Fibroblast of upper back skin (primary cell): ENCODE measurements around the gene TEAD1.
A peak's percentile ranks its signal among the peaks of the same experiment; 100 is the strongest.

Experiments used
- DNase-seq: peaks from one replicate; pipeline ENCODE4 v3.0.0-alpha.2; 2013

The TEAD1 gene

DNA sequence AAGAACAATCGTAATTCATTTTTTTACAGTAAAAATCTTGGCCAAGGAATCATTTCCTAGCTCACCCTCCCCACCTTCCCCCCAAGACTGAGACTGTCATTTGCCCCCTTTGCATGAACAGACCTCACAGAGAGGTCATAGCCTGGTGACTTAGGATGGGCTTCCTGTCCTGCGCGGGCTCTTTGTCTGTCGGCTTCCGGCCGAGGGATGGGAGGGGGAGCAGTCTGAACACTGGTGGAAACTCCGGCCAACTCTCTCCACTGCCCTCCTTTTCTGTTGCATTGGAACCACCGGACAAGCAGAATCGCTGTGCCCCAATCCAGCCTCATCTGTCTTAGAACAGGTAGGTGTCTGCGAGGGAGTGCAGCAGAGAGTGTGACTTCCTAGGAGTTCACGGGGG is 41.7 kb downstream of the TEAD1 start:
- no peak for DNase-seq

DNA sequence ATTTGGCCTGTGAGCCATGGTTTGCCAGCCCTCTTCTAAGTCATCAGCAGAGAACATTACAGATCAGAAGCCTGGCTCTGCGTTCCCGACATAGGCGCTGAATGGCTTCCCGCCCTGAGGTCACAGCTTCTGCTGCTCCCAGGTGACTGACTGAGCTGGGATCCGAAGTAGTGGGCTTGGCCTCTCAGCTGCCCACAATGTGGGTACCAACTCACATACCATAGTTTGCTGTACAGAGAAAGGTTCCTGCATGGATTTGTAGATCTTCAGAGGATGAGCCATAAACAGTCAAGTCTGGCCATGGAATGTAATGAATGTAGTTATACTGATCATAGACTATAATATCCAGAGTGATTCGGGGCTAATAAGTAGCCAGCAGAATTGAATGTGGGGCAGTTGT is 42.6 kb downstream of the TEAD1 start:
- no peak for DNase-seq

DNA sequence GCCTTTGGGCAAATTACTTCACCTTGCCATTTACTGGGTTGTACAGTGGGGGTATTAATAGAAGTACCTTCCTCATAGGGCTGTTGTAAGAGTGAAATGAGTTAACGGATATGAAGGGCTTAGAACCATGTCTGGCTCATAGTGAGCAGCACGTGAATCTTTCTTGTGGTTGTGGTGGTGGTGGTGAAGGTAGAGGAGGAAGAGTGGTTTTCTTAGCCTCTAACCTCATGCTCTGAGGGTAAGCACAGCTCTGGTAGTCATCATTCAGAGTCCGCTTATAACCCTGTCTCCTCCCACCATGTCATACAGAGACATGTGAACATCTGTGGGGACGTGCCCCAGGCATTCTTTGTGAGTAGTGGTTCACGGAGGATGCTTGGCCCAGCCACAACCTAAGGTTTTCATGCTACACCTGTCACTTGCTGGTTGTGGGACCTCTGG is 43.6 kb downstream of the TEAD1 start:
- DNase-seq: no peak

DNA sequence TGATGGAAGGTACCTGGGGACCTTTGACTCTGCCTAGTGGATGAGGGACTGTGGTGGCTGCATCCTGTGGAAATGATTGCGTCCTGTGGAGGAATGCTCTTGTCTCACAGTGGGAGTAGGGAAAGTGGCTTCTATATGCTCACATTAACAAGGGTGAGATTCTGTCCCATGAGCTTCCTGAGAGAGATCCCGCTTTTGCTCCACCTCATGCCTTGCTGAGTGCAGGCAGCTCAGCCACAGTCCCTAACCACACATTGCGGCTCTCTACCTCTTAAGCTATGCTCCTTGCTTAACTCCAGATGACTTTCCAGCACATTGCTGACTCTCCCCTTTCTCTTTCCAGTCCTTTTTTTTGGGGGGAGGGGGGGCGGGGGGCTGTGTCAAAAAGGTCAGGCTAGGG is 45.0 kb downstream of the TEAD1 start:
- DNase-seq: peak; percentile 51

DNA sequence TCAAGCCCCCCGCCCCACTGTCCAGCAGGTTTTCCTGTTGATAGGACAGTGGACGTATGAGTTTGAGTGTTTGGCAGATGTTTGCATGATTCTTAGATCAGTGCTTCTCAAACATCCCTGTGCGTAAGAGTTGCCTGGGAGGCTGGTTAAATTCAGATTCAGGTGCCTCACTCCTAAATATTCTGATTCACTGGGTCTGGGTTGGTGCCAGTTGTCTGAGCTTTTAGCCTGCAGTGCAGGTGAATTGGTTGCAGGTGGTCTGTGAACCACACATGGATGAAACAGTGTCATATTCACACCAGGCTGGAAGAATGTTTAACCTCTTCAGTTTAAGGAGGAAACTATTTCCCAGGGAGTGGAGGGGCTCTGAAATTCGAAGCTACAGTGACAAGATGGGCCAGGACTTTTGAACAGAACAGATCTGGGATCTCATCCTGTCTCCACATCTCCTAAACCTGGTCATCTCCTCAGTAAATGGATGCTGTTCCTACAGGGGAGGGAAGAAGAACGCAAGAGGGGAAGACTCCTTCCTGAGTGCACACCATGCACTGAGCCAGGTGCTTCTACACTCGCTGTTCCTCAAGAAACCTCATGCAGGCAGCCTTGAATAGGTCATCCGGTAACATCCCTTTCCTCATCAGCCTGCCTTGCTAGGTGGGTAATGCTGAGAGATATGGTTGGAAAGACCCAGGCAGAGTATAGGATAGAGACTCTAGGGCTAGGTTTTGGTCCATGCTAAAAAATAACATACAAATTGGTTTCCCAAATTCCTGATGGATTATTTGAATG is 47.8 kb downstream of the TEAD1 start:
- no peak for DNase-seq

DNA sequence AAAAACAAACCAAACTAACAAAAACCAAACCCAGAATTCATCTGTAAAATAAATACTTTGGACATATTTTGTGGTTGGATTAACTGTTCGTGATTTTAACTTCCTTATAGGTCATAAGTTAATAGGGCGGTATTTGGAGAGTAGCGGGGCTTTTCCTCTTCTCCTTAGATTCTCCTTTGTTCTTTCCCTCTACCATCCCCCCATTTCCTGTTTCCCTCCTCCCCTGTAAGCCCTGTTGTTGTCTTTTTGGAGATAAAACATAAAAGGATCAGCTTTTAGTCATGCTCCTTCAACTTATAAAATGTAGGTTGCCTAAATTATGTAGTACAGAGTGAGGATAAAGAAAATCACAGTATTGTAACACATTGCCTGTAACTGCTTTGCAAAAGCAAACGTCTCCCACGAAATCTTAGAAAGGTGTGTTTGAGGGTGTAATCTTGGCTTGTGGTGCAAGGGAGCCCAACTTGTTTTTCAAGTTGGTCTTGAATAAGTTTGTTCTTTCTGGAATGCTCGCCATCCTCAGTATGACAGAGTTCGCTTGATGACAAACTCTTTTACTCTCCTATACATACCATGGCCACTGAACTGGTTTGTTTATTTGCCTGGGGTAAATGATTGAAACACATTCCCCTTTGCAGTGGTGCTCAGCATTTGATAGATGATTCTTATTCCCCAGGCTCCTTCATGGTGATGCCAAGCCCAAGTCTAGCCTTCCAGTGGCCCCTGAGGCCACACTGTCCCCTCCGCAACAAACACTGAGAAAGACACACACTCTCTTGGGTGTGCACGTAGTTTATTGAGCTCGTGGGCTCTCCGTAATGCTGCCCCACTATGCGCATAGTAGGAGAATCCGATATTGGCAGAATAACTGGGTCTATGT is 49.4 kb downstream of the TEAD1 start:
- no peak for DNase-seq

DNA sequence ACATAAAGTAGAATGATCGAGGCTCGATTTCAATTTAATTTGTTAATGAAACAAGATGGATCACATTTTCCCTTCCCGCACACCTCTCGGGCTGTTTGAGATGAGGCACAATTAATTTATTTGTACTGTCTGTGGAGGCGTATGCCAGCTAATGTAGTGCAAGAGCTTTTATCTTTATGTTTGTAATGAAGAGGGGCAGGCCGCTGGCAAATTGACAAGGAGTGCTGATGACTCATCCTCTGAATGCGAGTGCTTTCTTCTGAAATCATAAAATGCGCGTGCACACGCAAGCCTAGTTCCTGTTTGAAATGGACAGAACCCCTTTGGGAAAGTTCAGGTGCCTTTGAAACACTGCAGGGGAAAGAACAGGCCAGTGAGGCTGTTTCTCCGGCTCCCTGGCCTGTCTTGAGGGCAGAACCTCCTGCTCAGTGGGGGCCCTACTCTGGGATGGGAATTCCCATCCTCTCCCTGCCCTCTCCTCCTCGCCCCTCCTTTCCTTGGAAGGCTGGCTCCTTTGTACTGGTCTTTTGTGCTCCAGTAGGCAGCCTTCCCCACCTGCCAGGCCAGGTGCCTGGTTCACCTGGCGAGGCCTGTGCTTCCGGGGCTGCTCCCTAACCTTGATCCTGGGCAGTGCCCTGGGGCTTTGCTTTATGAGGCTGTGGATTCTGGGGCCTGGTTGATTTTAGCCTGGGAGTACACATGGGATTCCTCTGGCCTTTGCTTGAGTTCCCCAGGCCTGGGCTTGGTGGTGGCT is 50.3 kb downstream of the TEAD1 start:
- DNase-seq: peak; percentile 86

DNA sequence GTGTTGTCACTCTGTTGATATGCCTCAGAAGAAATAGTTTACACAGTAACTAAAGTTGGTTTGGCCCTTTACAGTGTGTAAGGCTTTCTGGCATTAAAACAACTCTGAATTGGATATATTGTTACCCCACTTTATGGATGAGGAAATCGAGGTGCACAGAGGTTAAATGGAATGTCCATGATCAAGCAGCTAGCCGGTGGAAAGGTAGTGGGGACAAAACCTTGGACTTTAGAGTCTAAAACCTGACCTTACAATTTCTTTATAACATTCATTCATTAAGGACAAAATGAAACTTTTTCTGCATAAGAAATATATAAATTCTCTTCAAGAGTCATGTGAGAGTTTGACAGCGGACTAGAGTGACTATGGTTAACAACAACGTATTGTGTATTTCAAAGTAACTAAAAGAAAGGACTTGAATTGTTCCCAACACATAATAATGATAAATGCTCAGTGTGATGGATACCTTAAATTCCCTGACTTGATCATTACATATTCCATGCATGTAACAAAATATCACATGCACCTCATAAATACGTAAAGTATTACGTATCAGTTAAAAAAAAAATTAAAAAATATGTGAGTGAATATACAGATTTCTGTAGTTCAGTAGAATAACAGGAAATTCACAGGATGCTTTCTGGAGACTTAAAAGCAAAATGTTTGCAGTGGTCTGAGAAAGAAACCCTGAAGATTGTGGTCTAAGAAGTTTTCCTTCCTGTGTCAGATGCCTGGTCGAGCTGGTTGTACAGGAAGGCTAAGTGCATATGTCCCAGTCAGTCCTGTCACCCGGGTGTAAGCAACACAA is 51.0 kb downstream of the TEAD1 start:
- no peak for DNase-seq

DNA sequence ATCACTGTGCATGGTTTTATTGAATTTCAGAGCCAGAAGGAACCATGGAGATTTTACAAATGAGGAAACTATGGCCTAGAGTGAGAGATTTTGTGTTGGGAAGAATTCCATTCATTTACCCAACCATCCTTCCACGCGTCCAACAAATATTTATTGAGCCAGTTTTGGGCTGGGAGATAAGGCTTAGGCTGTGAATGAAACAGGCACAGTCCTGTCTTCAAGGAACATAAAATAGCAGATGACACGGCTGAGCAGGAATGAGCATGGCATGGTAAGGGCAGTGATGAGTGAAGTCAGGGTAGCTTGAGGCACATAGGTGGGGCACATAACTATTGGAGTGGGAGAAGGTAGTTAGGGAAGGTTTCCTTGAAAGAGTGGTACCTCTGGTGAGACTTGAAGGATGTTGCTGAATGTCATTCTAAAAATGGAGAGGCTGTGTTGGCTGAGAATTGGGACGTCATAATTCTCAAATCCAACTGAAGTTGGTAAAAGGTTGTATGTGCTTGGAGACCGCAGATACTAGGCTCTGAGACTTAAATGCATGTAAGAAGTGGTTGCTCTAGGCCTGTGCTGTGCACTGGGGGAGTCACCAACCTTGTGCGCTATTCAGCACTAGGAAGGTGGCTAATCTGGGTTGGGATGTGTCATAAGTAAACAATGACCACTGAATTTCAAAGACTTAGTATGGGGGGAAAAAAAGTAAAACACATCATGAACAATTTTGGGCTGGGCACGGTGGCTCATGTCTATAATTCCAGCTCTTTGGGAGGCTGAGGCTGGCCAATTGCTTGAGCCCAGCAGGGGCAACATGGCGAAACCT is 51.9 kb downstream of the TEAD1 start:
- DNase-seq: no peak

DNA sequence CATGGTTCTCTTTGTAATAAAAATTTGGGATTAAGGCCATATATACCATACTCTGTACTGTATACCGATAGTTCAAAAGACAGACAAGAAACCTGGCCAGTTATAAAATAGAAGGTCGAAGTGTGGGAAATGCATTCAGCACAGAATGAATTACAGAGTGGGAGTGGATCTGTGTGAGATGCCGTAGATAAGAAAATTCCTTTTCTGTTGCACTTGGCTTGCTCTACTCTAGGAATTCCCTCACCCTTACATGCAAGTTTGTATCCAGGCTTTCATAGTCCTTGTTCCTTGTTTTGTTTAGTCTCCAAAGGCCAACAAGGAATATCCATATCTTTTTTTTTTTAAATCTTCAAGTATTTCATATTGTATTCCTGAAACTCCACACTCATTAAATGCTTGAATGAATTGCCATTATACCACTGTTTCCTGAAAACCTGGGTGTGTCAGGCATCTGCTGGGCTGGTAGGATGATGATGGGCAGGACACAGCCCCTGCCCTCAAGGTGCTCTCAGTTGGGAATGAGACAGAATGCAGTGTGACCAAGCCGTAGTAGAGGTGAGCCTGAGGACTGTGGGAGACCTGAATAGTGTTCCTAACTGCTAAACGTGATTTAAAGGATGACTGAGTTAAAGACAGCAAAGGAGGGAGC is 53.5 kb downstream of the TEAD1 start:
- DNase-seq: peak; percentile 41

DNA sequence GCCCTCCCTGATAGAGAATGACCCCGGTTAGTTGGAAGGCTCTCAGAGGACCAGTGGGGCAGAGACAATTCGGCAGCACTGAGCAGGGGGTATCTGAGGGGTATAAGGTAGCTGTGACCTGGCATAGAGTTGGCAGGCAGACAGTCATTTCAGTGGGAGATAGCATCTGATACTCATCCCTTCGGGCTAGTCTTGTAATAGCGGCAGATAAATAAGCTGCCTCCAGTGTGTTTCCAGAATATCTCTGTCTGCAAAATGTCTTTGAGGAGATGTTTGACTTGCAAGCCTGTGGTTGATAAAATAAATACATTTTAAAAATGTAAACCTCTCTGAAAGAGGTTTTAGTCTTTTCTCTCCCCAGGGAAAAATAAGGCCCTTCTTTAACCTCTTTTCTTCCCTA is 54.2 kb downstream of the TEAD1 start:
- DNase-seq: no peak

DNA sequence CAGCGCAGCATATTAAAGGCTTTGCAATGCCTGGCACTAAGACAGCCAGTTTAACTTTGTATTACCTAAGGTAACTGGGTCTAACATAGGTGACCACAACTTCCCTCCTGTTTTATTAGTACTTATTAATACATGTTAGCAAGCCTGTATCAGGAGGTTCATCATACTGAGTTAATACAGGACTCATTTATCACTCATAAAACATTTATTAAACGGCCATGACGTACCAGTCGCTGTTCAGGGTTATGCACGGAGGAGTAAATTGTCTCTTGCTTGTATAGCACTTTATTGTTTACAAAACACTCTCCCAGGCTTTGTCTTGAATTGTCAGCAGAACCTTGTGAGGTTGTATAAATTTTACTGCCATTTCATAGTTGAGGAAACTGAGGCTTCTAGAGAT is 55.7 kb downstream of the TEAD1 start:
- DNase-seq: no peak

DNA sequence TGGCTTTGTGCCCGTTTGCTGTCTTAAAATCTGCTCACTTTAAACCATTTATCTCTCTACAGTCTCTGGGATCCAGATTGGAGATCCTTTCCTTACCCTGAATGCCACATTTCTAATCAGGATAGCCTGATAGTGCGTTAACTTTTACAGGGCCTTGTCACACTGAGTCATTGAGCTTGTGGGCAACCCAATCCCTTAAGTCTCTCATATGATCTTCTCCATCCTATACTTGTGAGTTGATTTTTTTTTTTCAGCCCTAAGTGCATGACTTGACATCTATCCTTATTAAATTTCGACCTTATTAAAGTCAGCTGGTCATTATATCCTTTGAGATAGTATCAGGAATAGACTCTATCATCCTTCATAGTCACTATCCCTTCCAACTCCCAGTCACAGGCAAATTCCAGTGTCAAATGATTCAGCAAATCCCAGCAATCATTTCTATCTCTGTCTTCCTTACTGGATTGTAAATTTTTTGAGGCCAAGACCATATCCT is 57.7 kb downstream of the TEAD1 start:
- DNase-seq: peak; percentile 28

DNA sequence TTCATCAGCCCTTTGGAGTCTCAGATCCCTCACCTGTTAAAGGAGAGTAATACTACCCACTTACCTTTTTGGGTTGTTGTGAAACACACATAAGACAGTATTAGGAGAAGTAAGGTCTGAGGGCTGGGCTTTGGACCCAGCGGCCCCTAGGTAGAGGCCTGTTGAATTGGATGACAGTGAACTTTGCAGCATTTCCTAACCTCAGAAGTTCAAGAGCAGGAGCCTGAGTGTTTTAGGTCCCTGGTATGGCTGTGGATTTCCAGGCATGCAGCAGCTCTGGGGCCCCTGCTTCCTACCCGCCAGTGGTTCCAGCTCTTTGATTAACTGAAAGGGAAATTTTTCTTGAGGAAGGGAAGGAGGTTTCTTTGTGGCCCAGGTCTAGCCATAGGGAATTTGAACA is 58.9 kb downstream of the TEAD1 start:
- DNase-seq: no peak

DNA sequence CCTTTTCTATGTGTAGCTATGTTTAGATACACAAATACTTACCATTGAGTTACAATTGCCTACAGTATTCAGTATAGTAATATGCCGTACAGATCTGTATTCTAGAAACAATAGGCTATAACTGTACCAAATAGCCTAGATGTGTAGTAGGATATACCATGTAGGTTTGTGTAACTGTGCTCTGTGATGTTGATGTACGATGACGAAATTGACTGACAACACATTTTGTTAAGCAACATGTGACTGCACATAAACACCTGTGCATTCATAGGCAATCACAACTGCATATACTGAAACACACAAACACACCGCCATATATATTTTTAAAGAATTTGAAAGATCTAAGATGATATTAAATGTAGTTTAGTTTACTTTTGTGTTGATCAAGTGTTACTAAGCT is 60.4 kb downstream of the TEAD1 start:
- DNase-seq: no peak

DNA sequence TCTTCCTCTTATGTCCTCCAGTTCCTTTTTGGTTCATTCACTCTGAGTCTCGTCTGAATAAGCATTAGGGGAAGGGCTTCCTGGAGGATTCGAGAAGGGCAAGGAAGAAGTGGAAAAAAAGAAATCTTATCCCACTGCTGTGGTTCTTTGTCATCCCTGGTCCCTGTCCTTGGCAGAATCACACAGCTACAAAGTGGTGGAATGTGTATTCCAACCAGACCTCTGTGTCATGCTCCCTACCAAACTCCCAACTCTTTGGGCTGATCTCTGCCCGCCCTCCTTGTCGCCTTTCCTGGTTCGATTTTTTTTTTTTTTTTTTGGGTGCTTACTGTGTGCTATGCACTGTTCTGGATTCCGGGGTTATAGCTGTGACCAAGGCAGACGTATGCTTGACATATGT is 61.0 kb downstream of the TEAD1 start:
- no peak for DNase-seq

DNA sequence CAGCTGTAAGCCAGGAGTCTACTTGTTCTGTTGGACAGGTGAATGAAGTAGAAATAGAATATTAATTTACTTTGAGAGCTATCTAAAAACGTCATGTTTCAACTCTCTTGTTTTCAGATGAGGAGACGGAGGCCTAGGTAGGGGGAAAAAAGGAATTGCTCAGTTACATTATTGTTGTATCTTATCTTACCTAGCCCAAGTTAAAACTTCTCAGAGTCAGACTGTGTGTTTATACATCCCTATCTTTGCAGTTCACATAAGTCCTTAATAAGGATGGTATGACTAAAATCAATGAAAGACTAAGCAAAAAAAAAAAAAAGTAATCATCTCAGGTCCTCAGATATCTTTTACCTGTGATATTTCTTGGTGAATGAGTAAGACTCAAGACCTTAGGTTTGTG is 62.8 kb downstream of the TEAD1 start:
- DNase-seq: no peak

DNA sequence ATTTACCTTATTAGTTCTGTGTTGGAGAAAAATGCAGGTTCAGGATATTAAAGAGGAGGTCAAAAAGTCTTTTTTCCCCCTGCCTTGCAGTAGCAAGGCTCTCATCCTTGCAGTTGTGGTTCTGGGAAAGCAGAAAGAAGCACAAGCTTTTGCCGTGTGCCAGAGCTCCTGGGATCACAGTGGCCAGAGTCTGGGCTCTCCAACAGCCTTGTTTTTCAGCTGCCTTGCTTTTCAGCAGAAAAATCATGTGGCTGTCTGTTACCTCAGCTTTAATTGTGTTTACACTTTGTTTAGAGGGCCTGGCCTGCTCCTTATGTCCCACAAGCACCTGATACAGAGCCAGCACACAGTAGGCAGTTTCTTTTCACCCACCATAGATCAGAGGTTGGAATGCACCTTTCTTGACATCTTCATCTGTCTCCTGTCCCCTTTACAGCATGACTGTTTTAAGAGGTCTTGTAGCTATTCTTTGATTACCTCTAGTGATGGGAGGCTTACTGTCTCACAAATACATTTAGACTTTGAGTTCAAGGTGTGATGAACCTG is 67.5 kb downstream of the TEAD1 start:
- DNase-seq: no peak

DNA sequence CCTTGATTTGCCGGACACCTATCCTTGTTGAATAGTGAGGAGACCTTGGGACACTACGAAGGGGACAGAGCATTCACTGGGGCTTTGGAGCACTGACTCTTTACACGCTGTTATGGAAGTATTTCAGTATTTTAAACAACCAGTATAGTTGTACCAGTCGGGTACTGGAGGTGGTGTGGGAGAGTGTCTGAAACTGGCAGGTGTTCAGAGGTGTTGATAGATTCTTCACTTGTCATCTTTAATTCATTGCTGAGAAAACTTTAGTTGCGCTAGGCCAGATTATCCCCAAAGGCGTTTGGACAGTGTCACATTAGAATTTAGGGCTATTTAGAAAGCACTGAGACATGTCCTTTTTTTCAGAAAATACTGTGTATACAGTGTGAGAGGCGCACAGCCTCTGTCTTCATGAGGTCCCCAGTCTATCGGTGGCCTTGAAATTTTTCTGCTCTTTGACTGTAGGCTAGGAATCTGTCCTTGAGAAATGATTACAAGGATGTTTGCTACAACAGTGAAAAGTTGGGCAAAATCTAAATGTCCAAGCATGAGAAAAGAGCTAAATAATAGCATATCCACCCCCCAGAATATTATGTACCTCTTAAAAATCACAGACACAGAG is 69.7 kb downstream of the TEAD1 start:
- DNase-seq: no peak

DNA sequence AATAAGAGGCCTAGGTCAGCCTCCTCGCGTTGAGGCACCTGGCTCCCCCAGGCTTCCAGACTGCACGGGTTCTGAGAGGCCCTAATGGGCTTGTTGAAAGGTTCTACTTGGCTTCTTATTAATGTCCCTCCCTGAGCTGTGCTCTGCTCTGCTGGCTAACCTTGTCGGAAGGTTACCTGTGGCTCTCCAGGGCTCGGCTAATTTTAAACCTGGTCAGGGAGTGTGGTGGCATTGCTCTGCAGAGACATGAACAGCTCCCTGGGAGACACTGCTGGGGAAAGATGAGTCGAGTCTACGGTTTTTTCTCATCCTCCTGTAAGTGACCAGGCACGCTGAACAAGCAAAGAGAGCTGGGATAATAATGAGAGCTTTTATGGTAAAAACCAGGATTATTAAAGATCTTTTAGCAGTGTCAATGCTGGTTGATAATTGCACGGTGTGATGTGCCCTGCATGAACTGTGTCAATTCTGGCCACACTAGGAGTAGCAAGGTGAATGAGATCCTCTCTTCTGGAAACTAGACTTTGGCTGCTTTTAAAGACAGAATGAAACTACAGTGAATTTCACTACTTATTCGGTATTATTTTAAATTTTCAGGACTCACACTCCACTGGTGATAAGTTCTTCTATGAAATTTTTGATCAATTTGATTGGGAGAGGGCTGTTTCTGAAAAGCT is 70.7 kb downstream of the TEAD1 start:
- DNase-seq: no peak
